SK-N-MC (cell line): Measurements from ENCODE around the gene SEC24D.

Experiments
- EZH2 ChIP-seq: fragments of 200-600 bp; sonication (generic); IDR thresholded peaks from one replicate; pipeline ENCODE4 v1.6.1; 2017; ENCODE audit warnings: antibody characterized with exemption
- POLR2AphosphoS5 ChIP-seq: IDR thresholded peaks from 2 replicates; pipeline ENCODE4 v1.6.1; 2012; ENCODE audit warnings: mild to moderate bottlenecking, low read depth, low read length, borderline replicate concordance

GRCh38 chr4:118821590-118822293 is 14.2 kb downstream of the SEC24D start:
- no peak for TF ChIP-seq POLR2AphosphoS5
- TF ChIP-seq EZH2: no peak
